GM21381 (cell line): ENCODE measurements around the gene PI4K2A.
"Not testable (repeated sequence)": the region's sequence is repeated elsewhere in the genome, so short reads cannot be mapped to it uniquely, and the experiment has no call there.

Source experiments
- ATAC-seq: cut with Tn5 transposase; IDR thresholded peaks from one replicate; pipeline ENCODE4 v1.9.1; 2021; ENCODE audit warnings: mild to moderate bottlenecking, moderate library complexity; ENCODE audit not compliant: unreplicated experiment

Gene PI4K2A

GRCh38 chr10:97669571-97669970 is 29.1 kb downstream of the PI4K2A start:
- ATAC-seq, result no peak

GRCh38 chr10:97673736-97674525 is 33.5 kb downstream of the PI4K2A start:
- no peak for ATAC-seq

GRCh38 chr10:97675222-97675621 is 34.8 kb downstream of the PI4K2A start:
- ATAC-seq, result no peak

GRCh38 chr10:97676770-97677581 is 36.5 kb downstream of the PI4K2A start:
- ATAC-seq, result no peak

- no peak for ATAC-seq
Measured at GRCh38 chr10:97679594-97679993, 39.1 kb downstream of the PI4K2A start.

GRCh38 chr10:97682042-97682441 is 41.6 kb downstream of the PI4K2A start:
- ATAC-seq, result no peak

GRCh38 chr10:97683556-97684367 is 43.3 kb downstream of the PI4K2A start:
- ATAC-seq, result no peak

- ATAC-seq, result not testable (repeated sequence)
Measured at GRCh38 chr10:97684368-97684713, 43.9 kb downstream of the PI4K2A start.

- ATAC-seq, result no peak
Measured at GRCh38 chr10:97684866-97685394, 44.5 kb downstream of the PI4K2A start.

GRCh38 chr10:97685395-97685958 is 45.0 kb downstream of the PI4K2A start:
- ATAC-seq, result no peak

GRCh38 chr10:97686301-97686961 is 46.0 kb downstream of the PI4K2A start:
- ATAC-seq, result no peak

GRCh38 chr10:97686962-97687784 is 46.7 kb downstream of the PI4K2A start, which contains the start of gene AVPI1:
Gene AVPI1, minus strand, starts transcription at chr10:97687241. Its CDS starts 7,336 bp downstream, at chr10:97679905.
- peak; percentile 91 for ATAC-seq

GRCh38 chr10:97687785-97688781 is 47.6 kb downstream of the PI4K2A start:
- no peak for ATAC-seq

- no peak for ATAC-seq
Measured at GRCh38 chr10:97689559-97690020, 49.1 kb downstream of the PI4K2A start.

GRCh38 chr10:97690133-97690532 is 49.7 kb downstream of the PI4K2A start:
- ATAC-seq, result no peak

GRCh38 chr10:97698072-97698655 is 57.7 kb downstream of the PI4K2A start:
- ATAC-seq, result not testable (repeated sequence)

GRCh38 chr10:97701438-97702069 is 61.1 kb downstream of the PI4K2A start:
- peak; percentile 73 for ATAC-seq
